Embryonic facial prominence (tissue), 1 donor: ENCODE results near the gene NCAPD3.
"Not testable (repeated sequence)": the region's sequence is repeated elsewhere in the genome, so short reads cannot be mapped to it uniquely, and the experiment has no call there.

Experiments
- DNase-seq: peaks from one replicate; pipeline ENCODE4 v3.0.0-alpha.2; 2016; ENCODE audit errors: extremely low spot score

Gene NCAPD3

GRCh38 chr11:134132808-134133207 is 91.0 kb downstream of the NCAPD3 start:
- DNase-seq: no peak

- no peak for DNase-seq
Measured at GRCh38 chr11:134131628-134132244, 92.0 kb downstream of the NCAPD3 start.

GRCh38 chr11:134126217-134126822 is 97.4 kb downstream of the NCAPD3 start:
- no peak for DNase-seq

GRCh38 chr11:134125507-134125906 is 98.3 kb downstream of the NCAPD3 start:
- DNase-seq: no peak

- DNase-seq: no peak
Measured at GRCh38 chr11:134124660-134125451, 98.9 kb downstream of the NCAPD3 start.

GRCh38 chr11:134120921-134121526 is 102.7 kb downstream of the NCAPD3 start:
- no peak for DNase-seq

- DNase-seq: no peak
Measured at GRCh38 chr11:134120143-134120850, 103.5 kb downstream of the NCAPD3 start.

GRCh38 chr11:134119094-134119493 is 104.7 kb downstream of the NCAPD3 start:
- no peak for DNase-seq

- no peak for DNase-seq
Measured at GRCh38 chr11:134118006-134118405, 105.8 kb downstream of the NCAPD3 start.

- DNase-seq: no peak
Measured at GRCh38 chr11:134116210-134116609, 107.6 kb downstream of the NCAPD3 start.

GRCh38 chr11:134113787-134114186 is 110.0 kb downstream of the NCAPD3 start:
- DNase-seq: not testable (repeated sequence)

- no peak for DNase-seq
Measured at GRCh38 chr11:134110252-134110815, 113.4 kb downstream of the NCAPD3 start.
